BE2C (cell line): ENCODE results near the gene RALGAPB.

Experiments
- DNase-seq: peaks from one replicate; pipeline ENCODE4 v3.0.0-alpha.2; 2020
- H3K27me3 ChIP-seq: fragments of 250-450 bp; sonication (Bioruptor Pico); 2 replicates; pipeline ENCODE4 v1.5.1; 2020; ENCODE audit warnings: mild to moderate bottlenecking
- H3K36me3 ChIP-seq: fragments of 250-450 bp; sonication (Bioruptor Pico); 2 replicates; pipeline ENCODE4 v1.5.1; 2020; ENCODE audit warnings: mild to moderate bottlenecking
- H3K4me1 ChIP-seq: fragments of 250-450 bp; sonication (Bioruptor Pico); 2 replicates; pipeline ENCODE4 v1.5.1; 2020
- H3K4me3 ChIP-seq: 2 replicates; pipeline ENCODE4 v1.5.1; 2011; ENCODE audit warnings: low read depth, low read length
- H3K9me3 ChIP-seq: fragments of 250-450 bp; sonication (Bioruptor Pico); 2 replicates; pipeline ENCODE4 v1.5.1; 2020
- TF ChIP-seq, protein P1 (sequence below): IDR thresholded peaks from 2 replicates; pipeline ENCODE4 v1.5.1; 2012; ENCODE audit warnings: mild to moderate bottlenecking, low read depth, low read length

RALGAPB gene

DNA sequence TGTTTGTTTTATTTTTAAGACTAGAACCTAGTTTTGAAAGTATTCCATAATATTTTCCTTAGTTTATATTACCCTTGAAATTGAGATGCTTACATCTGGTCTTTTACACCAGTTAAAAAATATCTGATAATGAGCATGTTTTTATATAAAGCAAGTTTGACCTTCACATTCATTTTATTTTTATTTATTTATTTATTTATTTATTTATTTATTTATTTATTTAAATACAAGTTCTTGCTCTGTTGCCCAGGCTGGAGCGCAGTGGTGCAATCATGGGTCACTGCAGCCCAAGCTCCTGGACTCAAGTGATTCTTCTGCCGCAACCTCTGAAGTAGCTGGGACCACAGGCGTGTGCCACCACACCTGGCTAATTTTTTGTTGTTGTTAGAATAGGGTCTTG, 55.5 kb downstream of the RALGAPB start:
- Histone ChIP-seq H3K36me3 (peaks cover 23% of the 10 kb centered on the region), H3K4me1 (no peaks in the 10 kb centered on the region), H3K27me3 (no peaks in the 10 kb centered on the region), H3K9me3 (no peaks in the 10 kb centered on the region), H3K4me3 (no peak overlapping the region)
- TF ChIP-seq, protein P1, sequence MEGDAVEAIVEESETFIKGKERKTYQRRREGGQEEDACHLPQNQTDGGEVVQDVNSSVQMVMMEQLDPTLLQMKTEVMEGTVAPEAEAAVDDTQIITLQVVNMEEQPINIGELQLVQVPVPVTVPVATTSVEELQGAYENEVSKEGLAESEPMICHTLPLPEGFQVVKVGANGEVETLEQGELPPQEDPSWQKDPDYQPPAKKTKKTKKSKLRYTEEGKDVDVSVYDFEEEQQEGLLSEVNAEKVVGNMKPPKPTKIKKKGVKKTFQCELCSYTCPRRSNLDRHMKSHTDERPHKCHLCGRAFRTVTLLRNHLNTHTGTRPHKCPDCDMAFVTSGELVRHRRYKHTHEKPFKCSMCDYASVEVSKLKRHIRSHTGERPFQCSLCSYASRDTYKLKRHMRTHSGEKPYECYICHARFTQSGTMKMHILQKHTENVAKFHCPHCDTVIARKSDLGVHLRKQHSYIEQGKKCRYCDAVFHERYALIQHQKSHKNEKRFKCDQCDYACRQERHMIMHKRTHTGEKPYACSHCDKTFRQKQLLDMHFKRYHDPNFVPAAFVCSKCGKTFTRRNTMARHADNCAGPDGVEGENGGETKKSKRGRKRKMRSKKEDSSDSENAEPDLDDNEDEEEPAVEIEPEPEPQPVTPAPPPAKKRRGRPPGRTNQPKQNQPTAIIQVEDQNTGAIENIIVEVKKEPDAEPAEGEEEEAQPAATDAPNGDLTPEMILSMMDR: no peak
- no peak for DNase-seq

DNA sequence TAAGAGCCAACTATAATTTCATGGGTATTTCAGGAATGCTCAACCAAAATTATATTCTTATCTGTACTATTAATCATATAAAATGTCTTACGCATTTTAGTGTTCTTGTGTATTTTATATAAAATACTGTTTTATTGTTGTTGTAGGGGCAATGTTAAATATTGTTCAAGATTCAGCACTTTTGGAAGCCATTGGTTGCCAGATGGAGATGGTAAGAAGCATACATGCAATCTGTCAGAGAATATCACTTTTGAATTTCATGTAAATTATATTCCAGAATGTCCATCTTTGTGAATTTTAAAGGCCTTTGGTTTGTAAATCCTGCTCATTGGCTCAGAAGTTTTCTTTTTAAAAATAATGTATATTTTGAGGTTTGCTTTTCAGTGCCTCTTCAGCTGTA, 58.4 kb downstream of the RALGAPB start:
- TF ChIP-seq, protein P1: no peak
- Histone ChIP-seq H3K4me1 (no peaks in the 10 kb centered on the region), H3K36me3 (peaks cover 27% of the 10 kb centered on the region)

DNA sequence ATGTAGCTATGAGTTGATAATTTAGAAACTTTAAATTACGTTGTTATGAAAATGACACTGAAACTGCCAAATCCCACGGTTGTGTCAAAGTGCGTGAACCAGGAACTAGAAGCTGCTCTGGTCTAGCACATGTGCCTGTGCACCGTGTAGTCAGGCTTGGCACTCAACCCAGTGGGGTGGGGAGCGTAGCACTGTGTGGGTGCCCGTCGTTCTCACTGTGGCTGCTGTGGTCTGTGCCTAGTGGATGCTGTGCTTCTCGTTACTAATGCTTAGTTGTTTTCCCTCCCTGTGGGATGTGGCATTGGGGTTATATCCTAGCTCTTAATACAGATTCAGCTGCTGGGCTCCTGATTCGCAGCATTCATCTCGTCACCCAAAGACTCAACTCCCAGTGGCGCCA, 62.1 kb downstream of the RALGAPB start:
- Histone ChIP-seq H3K27me3 (no peaks in the 10 kb centered on the region), H3K4me1 (no peaks in the 10 kb centered on the region), H3K4me3 (no peak overlapping the region), H3K9me3 (no peaks in the 10 kb centered on the region), H3K36me3 (peaks cover 40% of the 10 kb centered on the region)
- no peak for DNase-seq
- TF ChIP-seq, protein P1: no peak

More for the DNA sequence above, 58.4 kb downstream of the RALGAPB start:
- no peaks in the 10 kb centered on the region for H3K27me3 ChIP-seq
- H3K4me3 ChIP-seq: no peak overlapping the region
- DNase-seq: no peak
- no peaks in the 10 kb centered on the region for H3K9me3 ChIP-seq

DNA sequence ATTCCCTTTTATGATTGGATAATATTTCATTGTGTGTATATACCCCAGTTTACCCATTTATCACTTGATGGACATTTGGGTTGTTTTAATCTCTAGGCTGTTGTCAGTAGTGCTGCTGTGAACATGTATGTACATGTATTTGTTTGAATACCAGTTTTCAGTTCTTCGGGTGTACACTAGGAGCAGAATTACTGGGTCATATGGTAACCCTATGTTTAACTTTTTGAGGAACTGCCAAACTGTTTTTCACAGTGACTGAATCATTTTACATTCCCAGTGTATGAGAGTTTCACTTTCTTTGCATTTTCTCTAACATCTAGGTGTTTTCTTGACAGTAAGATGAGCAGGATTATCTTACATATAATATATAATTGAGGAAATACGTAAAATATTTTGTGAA, 63.7 kb downstream of the RALGAPB start:
- peaks cover 53% of the 10 kb centered on the region for H3K36me3 ChIP-seq
- DNase-seq: no peak
- TF ChIP-seq, protein P1: no peak
- no peaks in the 10 kb centered on the region for H3K27me3 ChIP-seq
- no peak overlapping the region for H3K4me3 ChIP-seq
- no peaks in the 10 kb centered on the region for H3K9me3 ChIP-seq
- H3K4me1 ChIP-seq: no peaks in the 10 kb centered on the region

DNA sequence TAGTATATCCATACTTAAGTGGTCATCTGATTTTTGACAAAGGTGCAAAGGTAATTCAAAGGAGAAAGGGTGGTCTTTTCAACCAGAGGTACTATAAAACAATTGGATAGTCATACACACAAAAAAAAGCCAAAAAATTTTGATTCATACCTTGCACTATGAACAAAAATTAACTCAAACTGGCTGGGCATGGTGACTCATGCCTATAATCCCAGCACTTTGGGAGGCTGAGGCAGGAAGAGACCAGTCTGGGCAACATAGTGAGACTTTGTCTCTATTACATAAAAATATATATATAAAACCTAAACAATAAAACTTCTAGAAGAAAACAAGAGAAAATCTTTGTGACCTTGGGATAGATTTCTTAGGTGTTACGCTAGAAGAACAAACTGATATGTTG, 64.5 kb downstream of the RALGAPB start:
- H3K36me3 ChIP-seq: peaks cover 59% of the 10 kb centered on the region

DNA sequence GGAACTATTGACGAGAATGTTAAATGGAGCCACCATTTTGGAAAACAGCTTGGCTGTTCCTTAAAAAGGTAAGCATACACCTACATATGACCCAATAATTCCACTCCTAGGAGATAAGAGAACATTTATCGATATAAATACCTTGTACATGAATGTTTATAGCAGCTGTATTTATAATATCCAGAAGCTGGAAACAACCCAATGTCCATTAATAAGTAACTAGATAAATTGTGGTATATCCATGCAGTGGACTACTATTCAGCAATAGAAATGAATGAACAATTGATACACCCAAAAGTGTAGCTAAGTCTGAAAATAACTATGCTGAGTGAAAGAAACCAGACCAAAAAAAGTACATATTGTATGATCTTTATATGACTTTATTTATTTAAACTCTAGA, 66.1 kb downstream of the RALGAPB start:
- TF ChIP-seq, protein P1: no peak
- no peaks in the 10 kb centered on the region for H3K9me3 ChIP-seq
- H3K4me1 ChIP-seq: no peaks in the 10 kb centered on the region
- peaks cover 70% of the 10 kb centered on the region for H3K36me3 ChIP-seq
- DNase-seq: no peak
- H3K4me3 ChIP-seq: no peak overlapping the region
- no peaks in the 10 kb centered on the region for H3K27me3 ChIP-seq

More for the DNA sequence above, 64.5 kb downstream of the RALGAPB start:
- H3K9me3 ChIP-seq: no peaks in the 10 kb centered on the region
- no peaks in the 10 kb centered on the region for H3K4me1 ChIP-seq
- no peaks in the 10 kb centered on the region for H3K27me3 ChIP-seq
- no peak for DNase-seq
- H3K4me3 ChIP-seq: no peak overlapping the region
- TF ChIP-seq, protein P1: no peak
